ENCODE results near the gene CBLB.
"Not testable (repeated sequence)": the region's sequence is repeated elsewhere in the genome, so short reads cannot be mapped to it uniquely, and the experiment has no call there.

The CBLB gene

GRCh38 chr3:105826778-105827634 lies 41.8 kb downstream of the CBLB start:
- peak; percentile 59 to 91 for DNase-seq (ENCODE audit: low read depth in 2 of 2)
- H3K4me3 ChIP-seq (replicated peaks in 1 of 2; ENCODE audit: low read depth in 2 of 2, low read length in 2 of 2) = no peak overlapping the region
- TF ChIP-seq, protein P1, sequence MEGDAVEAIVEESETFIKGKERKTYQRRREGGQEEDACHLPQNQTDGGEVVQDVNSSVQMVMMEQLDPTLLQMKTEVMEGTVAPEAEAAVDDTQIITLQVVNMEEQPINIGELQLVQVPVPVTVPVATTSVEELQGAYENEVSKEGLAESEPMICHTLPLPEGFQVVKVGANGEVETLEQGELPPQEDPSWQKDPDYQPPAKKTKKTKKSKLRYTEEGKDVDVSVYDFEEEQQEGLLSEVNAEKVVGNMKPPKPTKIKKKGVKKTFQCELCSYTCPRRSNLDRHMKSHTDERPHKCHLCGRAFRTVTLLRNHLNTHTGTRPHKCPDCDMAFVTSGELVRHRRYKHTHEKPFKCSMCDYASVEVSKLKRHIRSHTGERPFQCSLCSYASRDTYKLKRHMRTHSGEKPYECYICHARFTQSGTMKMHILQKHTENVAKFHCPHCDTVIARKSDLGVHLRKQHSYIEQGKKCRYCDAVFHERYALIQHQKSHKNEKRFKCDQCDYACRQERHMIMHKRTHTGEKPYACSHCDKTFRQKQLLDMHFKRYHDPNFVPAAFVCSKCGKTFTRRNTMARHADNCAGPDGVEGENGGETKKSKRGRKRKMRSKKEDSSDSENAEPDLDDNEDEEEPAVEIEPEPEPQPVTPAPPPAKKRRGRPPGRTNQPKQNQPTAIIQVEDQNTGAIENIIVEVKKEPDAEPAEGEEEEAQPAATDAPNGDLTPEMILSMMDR (IDR thresholded peaks at IDR 0.05; ENCODE audit: low read depth, low read length) = no peak

GRCh38 chr3:105824129-105824528 lies 44.7 kb downstream of the CBLB start:
- H3K4me3 ChIP-seq (replicated peaks in 1 of 2; ENCODE audit: low read depth in 2 of 2, low read length in 2 of 2) = no peak overlapping the region
- TF ChIP-seq, protein P1 (IDR thresholded peaks at IDR 0.05; ENCODE audit: low read depth, low read length) = no peak
- no peak for DNase-seq (ENCODE audit: low read depth in 2 of 2)

GRCh38 chr3:105823149-105823867 lies 45.5 kb downstream of the CBLB start:
- H3K4me3 ChIP-seq (replicated peaks in 1 of 2; ENCODE audit: low read depth in 2 of 2, low read length in 2 of 2) = no peak overlapping the region
- DNase-seq (ENCODE audit: low read depth in 2 of 2) = peak; percentile 83 to 95
- TF ChIP-seq, protein P1 (IDR thresholded peaks at IDR 0.05; ENCODE audit: low read depth, low read length) = no peak

- no peak for DNase-seq (ENCODE audit: low read depth in 2 of 2)
- H3K4me3 ChIP-seq (replicated peaks in 1 of 2; ENCODE audit: low read depth in 2 of 2, low read length in 2 of 2) = no peak overlapping the region
- TF ChIP-seq, protein P1 (IDR thresholded peaks at IDR 0.05; ENCODE audit: low read depth, low read length) = no peak
These were observed 46.4 kb downstream of the CBLB start for GRCh38 chr3:105822171-105823123.

DNA sequence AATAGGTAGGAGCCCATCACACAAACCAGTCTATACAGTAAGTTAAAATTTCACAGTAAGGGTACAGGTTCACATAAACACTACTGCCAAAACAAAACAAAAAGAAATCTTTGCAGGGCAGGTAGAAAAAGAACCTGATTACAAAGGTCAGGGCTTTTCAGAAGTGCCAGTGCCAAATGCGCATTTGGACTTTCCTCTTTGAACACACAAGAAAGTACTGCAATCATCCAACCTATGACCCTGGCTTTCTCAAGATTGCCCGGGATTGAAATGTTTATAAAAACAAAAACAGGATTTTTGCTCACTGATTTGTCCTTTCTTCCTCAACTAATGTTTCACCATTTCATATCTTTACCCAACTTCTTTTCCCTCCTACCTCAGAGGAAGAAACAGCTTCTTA lies 47.4 kb downstream of the CBLB start:
- TF ChIP-seq, protein P1 (IDR thresholded peaks at IDR 0.05; ENCODE audit: low read depth, low read length) = no peak
- peak in 1 of 2 donors; percentile 54 for DNase-seq (ENCODE audit: low read depth in 2 of 2)
- H3K4me3 ChIP-seq (replicated peaks in 1 of 2; ENCODE audit: low read depth in 2 of 2, low read length in 2 of 2) = no peak overlapping the region

DNA sequence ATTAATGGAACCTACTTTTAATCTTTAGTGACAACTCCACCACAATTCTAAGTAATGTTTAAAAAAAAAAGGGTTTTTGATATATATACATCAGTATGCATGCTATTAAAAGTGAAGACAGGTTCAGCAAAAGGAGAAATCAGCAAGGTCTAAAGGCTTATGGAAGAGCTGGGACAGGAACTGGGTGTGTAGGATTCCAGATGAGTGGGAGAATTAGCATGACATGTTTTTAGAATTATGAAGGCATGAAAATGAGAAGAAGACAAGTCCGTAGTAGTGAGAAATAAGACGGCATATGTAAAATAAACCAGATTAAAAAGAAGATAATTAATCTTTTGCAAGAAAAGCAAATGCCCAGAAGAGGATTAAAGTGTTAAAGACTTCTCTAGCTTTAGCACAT lies 52.0 kb downstream of the CBLB start:
- DNase-seq (ENCODE audit: low read depth in 2 of 2) = no peak
- H3K4me3 ChIP-seq (replicated peaks in 1 of 2; ENCODE audit: low read depth in 2 of 2, low read length in 2 of 2) = no peak overlapping the region
- TF ChIP-seq, protein P1 (IDR thresholded peaks at IDR 0.05; ENCODE audit: low read depth, low read length) = no peak

GRCh38 chr3:105815331-105815730 lies 53.5 kb downstream of the CBLB start:
- H3K4me3 ChIP-seq (replicated peaks in 1 of 2; ENCODE audit: low read depth in 2 of 2, low read length in 2 of 2); DNase-seq (ENCODE audit: low read depth in 2 of 2): not testable (repeated sequence)
